ENCODE measurements around the gene TXNDC2.

TXNDC2 gene

GRCh38 chr18:9913526-9914333, 28.0 kb downstream of the TXNDC2 start, which contains the start of gene VAPA:
TSS of gene VAPA (plus strand) at chr18:9914016. CDS start at chr18:9914257, 241 bp downstream.
- DNase-seq (ENCODE audit: low read depth, low spot score), result peak; percentile 82

DNA sequence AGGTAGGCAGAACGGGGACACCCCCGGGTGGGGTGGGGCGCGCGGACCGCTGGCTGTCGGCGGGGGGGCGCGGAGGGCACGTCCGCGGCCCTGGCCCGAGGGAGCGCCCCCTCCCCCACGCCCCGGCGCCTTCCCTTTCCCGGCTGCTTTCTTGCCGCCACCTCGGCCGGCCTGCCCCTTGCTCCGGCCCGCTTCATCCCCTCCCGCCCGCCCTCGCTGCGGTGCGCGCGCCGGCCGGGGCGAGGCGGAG, 28.5 kb downstream of the TXNDC2 start:
- DNase-seq (ENCODE audit: low read depth, low spot score), result no peak

- peak; percentile 65 for DNase-seq (ENCODE audit: low read depth, low spot score)
Observed at GRCh38 chr18:9914584-9915290, 29.0 kb downstream of the TXNDC2 start.

DNA sequence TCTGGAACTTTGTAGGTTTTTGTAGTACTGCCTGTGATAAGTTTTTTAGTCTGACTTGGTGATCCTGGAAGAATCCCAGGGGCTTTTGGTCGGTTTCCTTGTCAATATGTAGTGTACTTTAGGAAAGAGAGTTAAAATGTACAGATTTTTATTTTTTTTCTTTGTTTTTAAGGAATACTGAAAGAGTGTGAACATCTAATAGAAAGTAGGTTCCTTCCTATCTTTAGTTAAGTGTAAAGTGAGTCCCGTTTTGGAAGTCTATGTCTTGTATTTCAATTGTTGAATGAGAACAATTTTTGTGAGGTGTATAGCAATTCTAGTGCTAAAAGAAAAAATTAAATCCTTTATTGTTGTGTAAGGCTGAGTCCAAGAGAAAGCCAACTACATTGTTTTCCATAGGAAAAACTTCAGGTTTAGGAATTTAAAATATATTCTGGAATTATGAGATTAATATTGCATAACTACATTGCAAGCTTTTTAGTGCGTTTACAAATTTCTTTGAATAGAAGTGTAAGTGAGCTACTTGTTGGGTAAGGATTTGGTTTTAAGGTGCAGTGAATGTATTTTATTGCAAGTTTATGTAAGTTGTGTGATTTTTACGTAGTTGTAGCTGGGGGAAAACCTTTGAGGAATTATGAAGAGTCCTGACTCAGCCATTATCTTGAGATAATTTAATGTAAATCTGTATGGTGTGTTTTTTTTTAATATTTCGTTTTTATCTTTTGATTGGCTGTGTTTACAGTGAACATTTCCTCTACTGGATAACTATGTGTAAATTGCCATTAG, 29.7 kb downstream of the TXNDC2 start:
- DNase-seq (ENCODE audit: low read depth, low spot score), result no peak

GRCh38 chr18:9916077-9916639, 30.4 kb downstream of the TXNDC2 start:
- no peak for DNase-seq (ENCODE audit: low read depth, low spot score)

DNA sequence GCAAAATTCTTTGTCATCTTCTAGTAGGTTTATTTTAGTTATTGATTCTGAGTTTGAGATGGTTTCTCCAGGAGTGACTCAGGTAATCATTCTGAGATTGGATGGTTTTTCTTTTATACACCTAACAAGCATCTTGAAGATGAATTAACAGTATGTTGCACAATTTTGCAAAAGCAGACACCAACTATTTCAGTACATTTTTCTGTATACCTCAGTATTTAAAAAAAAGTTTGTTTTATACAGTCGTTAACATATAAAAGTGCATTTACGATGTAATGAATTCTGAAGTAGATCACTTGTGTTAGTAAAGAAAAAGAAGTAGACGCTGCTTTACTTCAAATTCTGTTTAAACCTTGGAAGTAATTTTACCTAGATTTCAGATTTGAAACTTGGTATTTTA, 31.0 kb downstream of the TXNDC2 start:
- DNase-seq (ENCODE audit: low read depth, low spot score), result no peak

DNA sequence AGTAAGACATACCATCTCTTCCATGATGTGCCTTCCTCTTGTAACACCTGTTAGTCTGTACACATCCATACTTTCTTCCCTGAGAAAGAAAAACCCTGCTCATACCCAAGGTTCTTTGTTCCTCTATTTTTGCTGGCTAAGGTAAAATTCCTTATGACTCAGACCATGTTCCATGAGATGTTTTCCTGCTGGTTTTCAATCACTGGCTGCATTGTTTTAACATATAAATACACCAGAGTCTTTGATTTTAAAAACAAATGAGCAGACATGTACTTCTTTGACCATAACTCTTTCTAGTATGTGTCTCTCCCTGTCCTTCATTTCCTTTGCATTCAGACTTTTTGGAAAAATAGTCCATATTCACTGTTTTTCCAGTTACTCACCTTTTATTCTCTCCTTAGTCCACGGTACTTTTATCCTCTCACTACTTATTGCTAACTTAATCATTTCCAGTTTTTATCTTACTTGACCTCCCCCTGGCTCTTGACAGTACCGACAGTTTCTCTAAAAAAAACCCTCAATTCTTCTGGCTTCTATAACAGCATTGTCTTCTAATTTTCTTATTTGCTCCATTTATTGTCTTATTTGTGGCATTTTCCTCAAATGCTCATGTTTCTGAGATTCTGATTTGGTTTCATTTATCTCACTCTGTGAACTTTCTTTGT, 32.4 kb downstream of the TXNDC2 start:
- DNase-seq (ENCODE audit: low read depth, low spot score), result no peak

DNA sequence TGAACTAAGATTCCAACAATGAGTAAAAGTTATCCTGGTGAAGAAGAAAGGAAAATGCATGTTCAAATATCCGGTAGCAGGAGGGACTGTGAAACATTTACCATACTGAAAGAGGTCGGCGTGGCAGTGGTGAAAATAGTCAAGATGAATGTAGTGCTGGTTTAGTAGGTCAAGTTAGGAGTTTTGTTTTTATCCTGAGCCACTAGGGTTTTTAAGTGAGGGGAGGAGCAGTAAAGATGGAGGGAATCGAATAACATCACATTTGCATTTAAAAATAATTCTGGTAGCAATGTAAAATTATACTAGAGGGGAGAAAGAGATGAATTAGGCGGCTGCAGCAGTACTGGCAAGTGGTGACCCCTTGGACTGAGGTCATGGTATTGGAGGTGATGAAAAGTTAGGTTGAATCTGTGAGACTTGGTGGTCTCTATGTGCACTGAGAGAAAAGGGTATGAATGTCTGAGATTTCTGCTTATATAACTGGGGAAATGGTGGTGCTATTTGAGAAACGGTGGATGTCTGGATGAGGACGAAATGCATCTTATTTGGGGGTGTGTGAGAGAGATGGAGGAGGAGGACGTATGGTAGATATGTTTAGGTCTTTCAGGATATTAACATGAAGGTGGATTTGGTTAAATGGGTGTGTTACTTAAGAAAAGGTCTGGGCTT, 33.9 kb downstream of the TXNDC2 start:
- no peak for DNase-seq (ENCODE audit: low read depth, low spot score)

DNA sequence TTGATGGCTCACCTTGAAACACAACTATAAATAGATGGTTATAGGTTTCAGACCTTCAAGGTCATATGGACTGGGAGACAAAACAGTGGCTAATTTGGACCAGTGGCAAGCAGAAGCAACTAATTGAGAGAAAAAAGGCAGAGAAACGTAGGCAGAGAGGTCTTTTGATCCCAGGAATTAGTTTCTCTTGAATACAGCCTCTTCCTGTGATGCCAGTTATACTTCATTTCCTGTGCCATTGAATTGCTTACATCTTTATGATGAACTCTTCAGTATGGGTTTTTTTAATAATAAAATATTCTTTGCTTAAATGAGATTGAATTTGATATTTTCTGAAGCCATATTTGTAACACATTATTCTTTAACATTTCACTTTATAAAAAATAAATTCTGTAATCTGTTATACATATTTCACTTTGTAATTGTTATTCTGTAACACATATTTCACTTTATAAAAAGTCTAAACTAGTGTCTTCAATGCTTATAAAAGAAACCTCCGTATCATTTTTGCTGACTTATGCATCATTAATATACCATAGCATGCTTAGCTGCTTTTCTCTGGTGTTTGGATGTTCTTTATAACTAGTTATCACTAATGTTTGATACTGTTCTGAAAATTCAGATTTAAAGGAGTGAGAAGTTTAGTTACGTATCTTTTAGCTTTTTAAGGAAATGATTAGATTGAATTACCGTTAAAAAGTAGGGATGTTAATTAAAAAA, 37.0 kb downstream of the TXNDC2 start:
- DNase-seq (ENCODE audit: low read depth, low spot score), result no peak

- DNase-seq (ENCODE audit: low read depth, low spot score), result no peak
Observed at GRCh38 chr18:9924371-9924943, 38.7 kb downstream of the TXNDC2 start.

DNA sequence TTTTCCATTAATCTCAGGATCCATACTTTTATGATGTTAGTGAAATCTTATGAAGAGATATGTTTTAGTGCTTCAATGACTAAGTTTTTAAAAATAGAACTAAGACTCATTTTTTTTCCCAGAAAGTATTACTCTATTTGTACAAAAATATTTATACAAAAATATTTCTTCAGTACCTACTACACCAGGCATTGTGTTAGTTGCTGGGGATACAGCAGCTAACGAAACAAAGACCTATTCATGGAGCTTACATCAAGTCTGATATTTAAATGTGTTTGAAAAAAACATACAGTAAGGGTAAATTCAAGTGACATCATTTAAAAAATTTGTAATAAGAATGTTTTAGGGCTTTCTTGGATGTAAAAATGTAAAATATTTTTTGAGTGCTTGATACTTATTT, 39.6 kb downstream of the TXNDC2 start:
- DNase-seq (ENCODE audit: low read depth, low spot score), result no peak

- DNase-seq (ENCODE audit: low read depth, low spot score), result no peak
Observed at GRCh38 chr18:9925795-9926194, 40.0 kb downstream of the TXNDC2 start.

- no peak for DNase-seq (ENCODE audit: low read depth, low spot score)
Observed at GRCh38 chr18:9926223-9926894, 40.6 kb downstream of the TXNDC2 start.

DNA sequence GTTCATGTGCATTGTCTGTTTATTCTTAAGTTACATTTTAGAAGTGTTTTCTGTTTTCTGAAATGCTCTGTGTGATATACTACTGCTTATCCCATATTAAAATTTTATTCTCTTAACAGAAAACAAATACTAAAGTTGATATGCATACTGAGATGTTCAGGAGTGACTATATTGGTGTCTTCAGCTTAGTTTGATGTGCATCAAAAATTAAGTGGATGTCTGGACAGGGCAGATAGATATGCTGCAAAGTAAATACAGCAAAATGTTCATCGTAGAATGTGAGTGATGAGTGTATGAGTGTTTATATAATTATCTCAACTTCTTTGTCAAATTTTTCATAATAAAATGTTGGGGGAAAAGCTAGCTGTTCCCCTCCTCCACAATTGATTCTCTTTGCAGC, 41.2 kb downstream of the TXNDC2 start:
- DNase-seq (ENCODE audit: low read depth, low spot score), result no peak

DNA sequence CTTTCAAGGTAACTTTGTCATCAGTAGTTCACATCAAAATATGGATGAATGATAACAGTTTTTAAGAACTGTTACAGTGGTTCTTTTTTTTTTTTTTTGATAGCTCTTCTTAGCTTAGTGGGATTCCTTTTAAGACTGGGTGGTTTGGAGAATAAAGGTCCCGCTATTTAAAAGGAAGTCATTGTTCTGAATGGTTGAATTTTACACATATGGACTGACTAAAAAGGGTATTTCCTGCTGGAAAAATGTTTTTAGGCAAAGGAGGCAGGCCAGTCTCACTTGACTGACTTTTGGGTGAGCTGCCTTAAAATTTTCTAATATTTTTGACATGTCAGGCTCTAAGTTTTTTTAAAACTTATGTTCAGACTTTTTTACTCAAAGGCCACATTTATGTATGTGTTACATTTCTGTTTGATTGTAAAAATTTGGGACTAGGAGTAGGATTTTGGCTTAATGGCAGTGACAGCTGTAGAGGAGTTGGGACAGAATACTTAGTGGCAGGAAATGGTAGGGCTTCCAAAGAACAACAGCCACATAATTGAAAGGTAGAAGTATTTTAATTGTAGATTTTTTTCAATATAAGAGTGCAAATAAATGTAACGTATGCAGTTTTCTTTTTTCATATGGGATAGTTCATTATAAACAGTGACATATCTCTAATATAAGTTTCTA, 41.8 kb downstream of the TXNDC2 start:
- DNase-seq (ENCODE audit: low read depth, low spot score), result no peak

DNA sequence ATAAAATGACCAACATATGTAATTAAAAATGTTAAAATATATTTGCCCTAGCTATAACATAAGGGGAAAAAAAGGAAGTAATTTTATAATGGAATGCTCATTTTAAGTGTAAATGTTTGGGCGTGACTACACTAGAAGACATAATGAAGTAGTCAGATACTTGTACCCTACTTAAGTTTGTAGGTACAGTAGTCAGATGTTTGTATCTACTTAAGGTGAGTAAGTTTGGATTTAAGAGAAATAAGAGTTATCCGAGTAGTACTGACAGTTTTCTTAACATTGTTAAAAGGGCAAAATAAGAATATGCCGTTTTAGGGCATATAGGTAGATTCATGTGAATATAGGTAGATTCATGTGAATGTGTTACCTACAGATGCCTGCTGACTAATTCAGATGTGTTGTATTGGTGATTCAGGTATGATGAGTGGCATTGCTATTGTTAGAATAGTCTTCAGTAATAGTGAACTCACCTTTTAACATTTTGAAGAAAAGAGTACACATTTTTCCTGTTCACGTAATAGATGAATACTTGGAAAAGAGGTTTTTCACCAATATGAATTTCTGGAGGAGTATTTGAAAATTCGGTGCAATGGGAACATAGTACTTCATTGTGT, 43.0 kb downstream of the TXNDC2 start:
- DNase-seq (ENCODE audit: low read depth, low spot score), result no peak

DNA sequence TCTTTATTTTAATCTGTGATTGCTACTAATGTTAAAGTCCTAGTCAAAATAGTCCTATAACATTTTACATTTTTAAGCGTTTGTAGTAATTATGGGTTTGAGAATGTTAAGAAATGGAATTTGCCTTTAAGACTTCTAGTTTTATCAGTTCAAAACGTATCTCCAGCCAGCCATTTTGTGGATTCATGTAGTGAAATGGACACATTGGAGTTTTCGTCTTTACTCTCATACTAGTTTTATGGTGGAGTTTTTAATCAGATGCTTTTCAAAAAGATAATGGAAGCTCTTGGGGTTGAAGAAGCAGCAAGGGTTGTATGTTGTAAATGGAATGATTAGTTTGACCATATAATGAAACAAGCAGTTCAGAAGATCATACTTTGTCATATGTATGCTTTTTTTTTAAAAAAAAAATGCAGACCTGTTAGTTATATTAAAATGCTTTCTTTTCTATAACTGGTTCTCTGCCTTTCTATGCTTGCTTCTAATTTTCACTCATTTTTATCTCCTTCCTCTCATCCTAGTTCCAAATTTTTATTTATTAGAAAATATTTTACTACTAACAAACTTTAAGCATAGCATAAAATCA, 44.6 kb downstream of the TXNDC2 start:
- no peak for DNase-seq (ENCODE audit: low read depth, low spot score)

DNA sequence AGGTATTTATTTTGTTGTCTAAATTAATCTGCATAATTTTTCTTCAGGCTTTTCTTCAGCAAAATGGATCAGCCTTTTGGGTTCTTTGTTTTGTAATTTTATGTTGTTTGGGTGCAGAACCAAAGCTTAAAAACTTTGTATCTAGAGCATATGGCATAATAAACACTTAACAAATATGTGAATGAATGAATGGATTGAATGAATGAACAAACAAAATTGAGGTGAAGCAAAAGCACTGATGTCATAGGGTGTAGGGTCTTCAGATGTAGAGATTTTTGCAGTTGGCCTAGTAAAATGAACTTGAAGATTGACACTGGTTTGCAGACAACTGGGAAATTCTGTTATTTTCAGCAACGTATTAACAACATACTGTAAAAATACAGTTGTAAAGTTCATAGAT, 45.4 kb downstream of the TXNDC2 start:
- DNase-seq (ENCODE audit: low read depth, low spot score), result no peak

All from activated naive CD8-positive, alpha-beta T cell treated with anti-CD3 and anti-CD28 coated beads, Interleukin-2, amount 50 U/mL, for 16 hours (primary cell).